ENCODE results near the gene SLC6A8.
"Not testable (repeated sequence)": the region's sequence is repeated elsewhere in the genome, so short reads cannot be mapped to it uniquely, and the experiment has no call there.

Gene SLC6A8

DNA sequence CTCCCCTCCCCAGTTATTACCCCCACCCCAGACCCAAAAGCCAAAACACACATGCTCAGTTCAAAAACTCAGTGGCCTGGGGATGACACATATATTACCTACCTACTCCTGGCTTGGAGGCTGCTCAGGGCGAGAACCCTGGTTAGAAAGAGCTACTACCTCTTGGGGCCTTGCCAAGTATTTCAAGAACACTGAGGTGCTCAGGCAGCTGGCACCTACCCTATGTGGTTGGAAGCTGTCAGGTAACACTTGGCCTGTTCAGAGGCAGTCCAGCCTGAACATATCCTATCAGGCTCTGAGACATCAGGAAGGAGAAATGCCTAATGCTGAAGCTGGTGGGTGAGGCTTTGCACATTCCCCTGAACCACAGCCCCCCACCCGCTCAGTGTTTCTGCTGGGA, 31.5 kb downstream of the SLC6A8 start:
- TF ChIP-seq ZNF274 (IDR thresholded peaks at IDR 0.05; ENCODE audit: low read depth, low read length) = no peak
- H3K4me3 ChIP-seq (ENCODE audit: low read length) = no peak overlapping the region

DNA sequence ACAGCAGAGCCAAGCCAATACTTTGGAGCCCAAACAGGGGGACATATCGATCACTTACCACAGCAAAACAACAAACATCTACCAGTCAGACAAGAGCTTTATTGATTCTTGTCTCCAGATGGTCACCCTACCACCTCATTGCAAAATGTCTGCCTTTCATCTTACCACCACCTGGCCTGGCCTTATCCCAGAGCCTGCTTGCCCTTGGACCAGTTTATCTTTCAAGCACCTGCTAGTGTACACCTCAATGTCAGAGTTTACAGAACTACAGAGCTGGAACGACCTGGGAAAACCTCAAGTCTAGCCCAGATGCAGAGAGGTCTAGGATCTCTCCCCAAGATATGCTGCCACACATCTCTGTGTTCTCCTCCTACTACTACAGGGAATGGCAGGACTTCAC, 32.0 kb downstream of the SLC6A8 start:
- no peak overlapping the region for H3K4me3 ChIP-seq (ENCODE audit: low read length)
- TF ChIP-seq ZNF274 (IDR thresholded peaks at IDR 0.05; ENCODE audit: low read depth, low read length) = no peak

DNA sequence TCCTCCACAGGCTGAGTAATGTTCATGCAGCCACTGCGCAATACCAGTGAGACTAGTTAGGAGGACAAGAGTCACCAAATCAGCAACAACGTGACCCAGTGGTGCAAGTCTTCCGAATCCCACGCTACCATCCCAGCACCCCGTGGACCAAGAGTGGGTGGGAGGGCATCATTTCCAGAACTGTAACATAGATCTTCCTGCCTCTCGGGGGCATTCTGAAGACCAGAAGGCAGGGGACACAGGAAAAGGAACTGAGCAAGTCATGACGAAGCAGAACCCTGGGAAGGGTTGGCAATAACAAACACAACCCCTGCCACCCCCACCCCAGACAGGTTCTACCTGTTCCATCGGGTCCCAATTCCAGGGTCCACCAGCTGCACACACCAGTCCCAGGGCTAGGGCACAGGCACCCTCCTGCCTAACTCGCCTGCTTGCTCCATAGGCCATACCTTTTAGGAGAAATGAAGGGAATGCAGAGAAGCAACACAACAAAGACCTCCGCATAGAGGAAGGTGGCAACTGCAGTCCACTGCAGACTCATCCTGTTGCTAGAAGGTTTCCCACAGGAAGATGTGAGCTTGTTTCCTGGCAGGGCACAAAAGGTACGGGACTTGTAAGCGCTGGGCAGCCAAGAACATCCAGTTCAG, 35.1 kb downstream of the SLC6A8 start:
- H3K4me3 ChIP-seq (ENCODE audit: low read length) = peak overlapping the region; percentile 73; the same call in 1 of the 2 replicates
- TF ChIP-seq ZNF274 (IDR thresholded peaks at IDR 0.05; ENCODE audit: low read depth, low read length) = no peak

DNA sequence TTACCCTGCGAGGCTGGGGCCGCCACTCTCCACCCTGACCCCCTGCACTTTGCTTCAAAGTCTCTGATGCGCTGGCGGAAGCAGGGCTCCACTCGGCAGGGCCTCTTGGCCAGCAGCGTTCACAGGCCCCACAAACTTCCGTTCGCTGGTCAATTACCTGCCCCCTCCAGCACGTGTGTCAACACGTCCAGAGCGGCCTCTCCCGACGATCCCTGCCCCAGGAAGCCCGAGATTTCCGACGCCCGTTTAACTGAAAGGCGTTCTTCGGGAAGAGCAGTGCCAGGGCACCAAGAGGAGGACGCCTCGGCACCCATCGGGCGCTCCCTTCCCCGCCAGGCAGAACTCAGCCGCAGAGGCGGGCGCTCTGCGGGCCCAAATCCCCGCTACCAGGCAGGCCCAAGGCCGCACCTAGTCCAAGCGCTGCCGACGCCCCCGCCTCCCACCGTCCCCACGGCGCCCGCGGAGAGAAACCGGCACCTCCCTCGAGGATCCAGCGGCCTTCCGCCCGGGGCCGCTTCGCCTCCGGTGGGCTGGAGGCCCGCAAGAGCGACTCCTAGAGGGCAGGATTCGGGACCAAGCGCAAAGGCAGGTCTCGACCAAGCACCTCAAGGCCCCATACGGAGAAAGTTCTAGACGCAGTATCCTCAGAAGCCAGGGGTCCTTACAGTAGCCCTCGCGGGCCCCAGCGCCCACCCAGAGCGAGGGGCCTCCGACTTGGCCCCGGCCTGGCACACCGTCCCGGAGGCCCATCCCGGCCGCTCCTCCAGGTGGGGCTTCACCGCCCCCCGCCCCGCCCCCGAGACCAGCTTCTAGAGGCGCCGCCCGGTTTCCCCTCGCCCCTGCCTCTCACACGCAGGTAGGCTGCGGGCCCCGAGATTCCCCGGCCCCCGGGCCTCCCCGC, 35.9 kb downstream of the SLC6A8 start:
- TF ChIP-seq ZNF274 (IDR thresholded peaks at IDR 0.05; ENCODE audit: low read depth, low read length) = no peak
- peak overlapping the region; percentile 73; the same call in 1 of the 2 replicates for H3K4me3 ChIP-seq (ENCODE audit: low read length)

DNA sequence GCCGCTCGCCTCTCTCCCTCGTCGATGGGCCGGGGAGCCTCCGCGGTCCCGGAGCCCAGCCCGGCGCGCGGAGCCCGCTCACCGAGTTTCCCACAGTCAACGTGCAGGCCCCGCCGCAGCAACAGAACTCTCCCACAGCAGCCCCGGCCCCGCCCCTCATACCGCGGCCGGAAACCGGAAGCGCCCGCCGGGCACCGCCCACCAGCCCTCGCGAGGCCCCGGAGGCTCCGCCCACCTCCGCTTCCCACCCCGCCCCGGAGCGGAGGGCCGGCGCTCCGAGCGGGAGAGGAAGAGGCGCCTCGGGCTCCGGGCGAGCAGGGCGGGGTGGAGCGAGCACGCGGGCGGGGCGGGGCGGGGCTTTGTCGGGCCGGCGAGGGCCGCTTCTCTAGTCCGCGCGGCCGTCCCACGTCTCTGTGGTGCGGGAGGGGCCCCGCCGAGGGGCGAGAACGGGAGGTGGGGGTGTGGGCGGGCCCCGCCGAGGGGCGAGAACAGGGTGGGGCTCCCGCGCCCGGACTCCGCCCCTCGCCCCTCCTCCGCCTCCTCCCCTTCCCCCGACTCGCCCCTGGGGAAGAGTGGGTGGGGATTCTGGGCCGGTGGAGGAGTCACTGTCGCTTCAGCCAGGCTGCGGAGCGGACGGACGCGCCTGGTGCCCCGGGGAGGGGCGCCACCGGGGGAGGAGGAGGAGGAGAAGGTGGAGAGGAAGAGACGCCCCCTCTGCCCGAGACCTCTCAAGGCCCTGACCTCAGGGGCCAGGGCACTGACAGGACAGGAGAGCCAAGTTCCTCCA, 36.7 kb downstream of the SLC6A8 start, which contains the start of the genes ABCD1 and BCAP31:
Gene ABCD1 (plus strand): TSS at position 605 of the 787 bp plus-strand sequence. CDS start 411 bp downstream, outside the sequence.
Gene BCAP31 (minus strand): TSS at position 136 of the 787 bp plus-strand sequence. CDS start 1,143 bp downstream, outside the sequence.
- peak within 1 kb of the TSS; percentile 73; the same call in 1 of the 2 replicates for H3K4me3 ChIP-seq (ENCODE audit: low read length)
- no peak for TF ChIP-seq ZNF274 (IDR thresholded peaks at IDR 0.05; ENCODE audit: low read depth, low read length)

DNA sequence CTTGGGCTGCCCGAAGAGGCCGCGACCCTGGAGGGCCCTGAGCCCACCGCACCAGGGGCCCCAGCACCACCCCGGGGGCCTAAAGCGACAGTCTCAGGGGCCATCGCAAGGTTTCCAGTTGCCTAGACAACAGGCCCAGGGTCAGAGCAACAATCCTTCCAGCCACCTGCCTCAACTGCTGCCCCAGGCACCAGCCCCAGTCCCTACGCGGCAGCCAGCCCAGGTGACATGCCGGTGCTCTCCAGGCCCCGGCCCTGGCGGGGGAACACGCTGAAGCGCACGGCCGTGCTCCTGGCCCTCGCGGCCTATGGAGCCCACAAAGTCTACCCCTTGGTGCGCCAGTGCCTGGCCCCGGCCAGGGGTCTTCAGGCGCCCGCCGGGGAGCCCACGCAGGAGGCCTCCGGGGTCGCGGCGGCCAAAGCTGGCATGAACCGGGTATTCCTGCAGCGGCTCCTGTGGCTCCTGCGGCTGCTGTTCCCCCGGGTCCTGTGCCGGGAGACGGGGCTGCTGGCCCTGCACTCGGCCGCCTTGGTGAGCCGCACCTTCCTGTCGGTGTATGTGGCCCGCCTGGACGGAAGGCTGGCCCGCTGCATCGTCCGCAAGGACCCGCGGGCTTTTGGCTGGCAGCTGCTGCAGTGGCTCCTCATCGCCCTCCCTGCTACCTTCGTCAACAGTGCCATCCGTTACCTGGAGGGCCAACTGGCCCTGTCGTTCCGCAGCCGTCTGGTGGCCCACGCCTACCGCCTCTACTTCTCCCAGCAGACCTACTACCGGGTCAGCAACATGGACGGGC, 37.5 kb downstream of the SLC6A8 start:
- TF ChIP-seq ZNF274 (IDR thresholded peaks at IDR 0.05; ENCODE audit: low read depth, low read length) = no peak
- H3K4me3 ChIP-seq (ENCODE audit: low read length) = peak overlapping the region; percentile 45; the same call in 1 of the 2 replicates

DNA sequence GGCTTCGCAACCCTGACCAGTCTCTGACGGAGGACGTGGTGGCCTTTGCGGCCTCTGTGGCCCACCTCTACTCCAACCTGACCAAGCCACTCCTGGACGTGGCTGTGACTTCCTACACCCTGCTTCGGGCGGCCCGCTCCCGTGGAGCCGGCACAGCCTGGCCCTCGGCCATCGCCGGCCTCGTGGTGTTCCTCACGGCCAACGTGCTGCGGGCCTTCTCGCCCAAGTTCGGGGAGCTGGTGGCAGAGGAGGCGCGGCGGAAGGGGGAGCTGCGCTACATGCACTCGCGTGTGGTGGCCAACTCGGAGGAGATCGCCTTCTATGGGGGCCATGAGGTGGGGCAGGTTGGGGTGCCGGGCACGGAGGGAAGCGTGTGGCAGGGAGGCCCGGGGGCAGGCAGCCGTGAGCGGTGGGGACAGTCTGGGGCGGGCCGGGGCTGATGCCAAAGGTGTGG, 38.1 kb downstream of the SLC6A8 start:
- no peak overlapping the region for H3K4me3 ChIP-seq (ENCODE audit: low read length)
- TF ChIP-seq ZNF274 (IDR thresholded peaks at IDR 0.05; ENCODE audit: low read depth, low read length) = no peak

DNA sequence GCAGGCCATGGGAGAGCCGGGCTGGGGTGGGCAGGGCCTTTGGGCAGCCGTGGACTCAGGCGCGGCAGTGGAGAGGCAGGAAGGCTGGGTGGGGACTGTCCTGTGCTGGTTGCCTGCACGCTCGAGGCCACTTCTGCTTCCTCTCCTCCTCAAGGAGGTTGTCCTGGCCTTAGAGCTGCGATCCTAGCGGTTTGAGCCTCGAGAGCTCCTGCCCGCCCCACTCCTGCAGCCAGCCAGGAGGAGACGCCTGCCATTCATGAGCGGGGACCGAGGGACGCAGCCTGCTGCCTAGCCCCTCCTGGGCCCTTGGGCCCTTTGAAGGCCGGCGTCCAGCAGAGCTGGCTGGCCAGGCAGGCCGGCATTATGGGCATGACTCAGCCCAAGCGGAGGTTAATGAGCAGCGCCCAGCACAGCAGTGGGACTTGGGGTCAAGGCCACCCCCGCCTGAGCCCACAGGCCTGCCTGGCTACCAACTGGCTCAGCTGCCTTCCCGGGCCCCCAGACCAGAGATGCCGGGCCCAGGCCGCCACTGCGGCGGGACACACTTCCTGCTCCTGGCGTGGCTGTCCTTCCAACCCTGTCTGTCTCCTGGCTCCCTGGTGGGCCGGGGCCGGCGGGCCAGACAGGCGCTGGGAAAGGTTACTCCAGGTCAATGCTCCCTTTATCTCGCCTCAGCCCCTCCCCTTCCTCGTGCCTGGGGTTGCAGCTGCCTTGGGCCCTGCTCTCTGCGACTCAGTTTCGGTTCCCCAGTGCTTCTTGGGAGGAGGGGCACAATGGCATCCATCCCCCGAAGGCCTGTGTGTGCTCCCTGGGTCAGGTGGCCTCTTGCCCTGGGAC, 38.8 kb downstream of the SLC6A8 start:
- H3K4me3 ChIP-seq (ENCODE audit: low read length) = no peak overlapping the region; the same call in 1 of the 2 replicates
- no peak for TF ChIP-seq ZNF274 (IDR thresholded peaks at IDR 0.05; ENCODE audit: low read depth, low read length)

DNA sequence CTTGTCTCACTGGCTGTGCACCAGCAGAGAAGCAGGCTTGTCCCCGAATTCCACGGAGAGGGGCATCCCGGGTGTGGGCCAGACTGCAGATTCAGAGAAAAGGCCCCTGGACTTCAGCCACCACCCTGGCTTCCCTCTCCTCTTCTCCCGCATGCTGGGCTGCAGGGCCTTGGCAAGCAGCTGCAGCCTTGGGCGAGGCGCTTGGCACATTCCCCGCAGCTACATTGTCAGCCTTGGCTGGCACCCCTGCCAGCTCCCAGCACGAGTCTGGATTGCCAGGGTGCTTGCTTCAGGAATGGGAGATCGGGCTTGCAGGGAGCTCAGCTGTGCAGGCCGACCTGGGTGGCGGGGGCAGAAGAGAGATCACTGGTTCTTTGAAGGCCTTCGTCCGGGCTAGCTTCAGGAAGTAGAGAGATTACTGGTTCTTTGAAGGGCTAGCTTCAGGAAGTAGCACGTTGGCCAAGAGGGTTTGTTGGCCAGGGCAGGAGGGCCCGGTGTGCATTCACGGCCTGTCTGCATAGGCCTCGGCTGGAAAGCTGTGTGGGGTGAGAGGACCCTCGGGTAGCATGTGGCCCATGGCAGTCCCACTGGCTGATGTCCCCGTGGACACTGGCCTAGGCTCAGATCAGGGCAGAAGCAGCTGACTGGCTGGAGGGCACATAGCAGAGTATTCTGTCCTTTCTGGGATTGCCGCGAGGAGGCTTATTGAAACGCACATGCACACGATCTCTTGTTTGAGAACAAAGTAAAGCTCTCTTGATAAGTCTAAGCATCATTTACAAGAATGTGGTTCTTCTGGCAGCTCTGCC, 39.6 kb downstream of the SLC6A8 start:
- no peak overlapping the region; the same call in 1 of the 2 replicates for H3K4me3 ChIP-seq (ENCODE audit: low read length)
- no peak for TF ChIP-seq ZNF274 (IDR thresholded peaks at IDR 0.05; ENCODE audit: low read depth, low read length)

DNA sequence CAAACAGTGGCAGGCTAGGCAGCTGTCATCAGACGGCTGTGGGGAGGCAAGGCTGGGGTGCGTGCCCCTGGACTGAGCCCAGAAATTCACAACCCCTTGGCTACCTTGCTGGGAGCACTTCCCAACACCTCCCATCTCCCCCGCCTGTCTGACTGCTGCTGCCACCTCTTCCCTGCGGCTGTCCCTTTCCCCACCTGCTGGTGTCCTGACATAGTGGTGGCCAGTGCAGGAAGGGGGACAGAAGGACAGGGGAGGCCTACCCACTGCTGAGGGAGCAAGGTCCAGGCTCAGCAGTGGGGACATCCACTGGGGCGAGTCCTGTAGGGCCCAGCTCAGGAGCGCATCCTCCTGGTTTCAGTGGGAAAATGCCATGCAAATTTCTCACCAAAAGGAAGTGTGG, 40.4 kb downstream of the SLC6A8 start:
- H3K4me3 ChIP-seq (ENCODE audit: low read length) = no peak overlapping the region
- no peak for TF ChIP-seq ZNF274 (IDR thresholded peaks at IDR 0.05; ENCODE audit: low read depth, low read length)

DNA sequence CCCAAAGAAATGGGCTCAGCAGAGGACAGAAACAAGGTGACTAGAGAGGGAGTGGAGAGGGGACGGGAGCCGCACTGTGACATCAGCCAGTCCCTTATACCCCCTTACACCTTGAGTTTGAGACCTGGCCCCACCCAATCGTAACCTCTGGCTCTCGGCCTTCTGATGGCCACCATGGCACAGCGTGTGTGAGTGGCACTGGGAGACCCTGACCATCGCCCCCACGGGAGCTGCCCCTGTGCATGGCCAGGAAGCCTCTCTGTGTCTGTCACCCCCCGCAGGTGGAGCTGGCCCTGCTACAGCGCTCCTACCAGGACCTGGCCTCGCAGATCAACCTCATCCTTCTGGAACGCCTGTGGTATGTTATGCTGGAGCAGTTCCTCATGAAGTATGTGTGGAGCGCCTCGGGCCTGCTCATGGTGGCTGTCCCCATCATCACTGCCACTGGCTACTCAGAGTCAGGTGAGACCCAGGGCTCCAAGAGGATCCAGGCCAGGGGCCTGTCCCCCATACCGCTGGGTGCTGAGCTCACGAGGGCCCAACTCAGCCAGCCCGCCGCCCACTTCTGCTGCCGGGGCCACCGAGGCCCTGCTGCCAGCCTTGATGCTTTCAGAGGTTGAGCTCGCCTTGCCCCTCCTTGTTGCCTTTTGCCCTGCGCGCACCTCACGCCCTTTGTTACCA, 41.4 kb downstream of the SLC6A8 start:
- no peak overlapping the region for H3K4me3 ChIP-seq (ENCODE audit: low read length)
- TF ChIP-seq ZNF274 (IDR thresholded peaks at IDR 0.05; ENCODE audit: low read depth, low read length) = no peak

DNA sequence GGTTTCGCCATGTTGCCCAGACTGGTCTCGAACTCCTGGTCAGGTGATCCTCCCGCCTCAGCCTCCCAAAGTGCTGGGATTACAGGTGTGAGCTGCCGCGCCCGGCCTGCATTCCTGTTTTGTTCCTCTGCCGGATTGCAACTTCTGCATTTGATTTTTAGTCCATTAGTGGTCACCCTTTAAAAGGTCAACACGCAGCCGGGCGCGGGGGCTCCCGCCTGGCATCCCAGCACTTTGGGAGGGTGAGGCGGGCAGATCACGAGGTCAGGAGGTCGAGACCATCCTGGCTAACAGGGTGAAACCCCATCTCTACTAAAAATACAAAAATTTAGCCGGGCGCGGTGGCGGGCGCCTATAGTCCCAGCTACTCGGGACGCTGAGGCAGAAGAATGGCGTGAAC, 42.4 kb downstream of the SLC6A8 start:
- not testable (repeated sequence) for H3K4me3 ChIP-seq (ENCODE audit: low read length)
